IPS-11a (cell line): ENCODE measurements around the gene PDE10A.
A peak's percentile ranks its signal among the peaks of the same experiment; 100 is the strongest.

Source experiments
- H3K4me3 ChIP-seq: one replicate; pipeline ENCODE4 v1.5.1; 2013; ENCODE audit warnings: low read depth, low read length, control low read depth

PDE10A gene

DNA sequence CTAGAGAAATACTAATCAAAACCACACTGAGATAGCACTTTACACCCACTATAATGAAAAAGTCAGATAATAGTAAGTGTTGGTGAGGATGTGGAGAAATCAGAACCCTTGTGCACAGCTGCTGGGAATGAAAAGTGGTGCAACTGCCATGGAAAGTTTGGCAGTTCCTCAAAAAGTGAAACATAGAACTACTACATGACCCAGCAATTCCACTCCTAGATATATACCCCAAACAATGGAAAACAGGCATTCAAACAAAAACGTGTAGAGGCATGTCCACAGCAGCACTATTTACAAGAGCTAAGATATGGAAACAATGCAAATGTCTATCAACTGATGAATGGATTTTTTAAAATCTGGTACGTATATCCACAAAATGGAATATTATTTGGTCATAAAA lies 236.1 kb downstream of the PDE10A start:
- no peak overlapping the region for H3K4me3 ChIP-seq

DNA sequence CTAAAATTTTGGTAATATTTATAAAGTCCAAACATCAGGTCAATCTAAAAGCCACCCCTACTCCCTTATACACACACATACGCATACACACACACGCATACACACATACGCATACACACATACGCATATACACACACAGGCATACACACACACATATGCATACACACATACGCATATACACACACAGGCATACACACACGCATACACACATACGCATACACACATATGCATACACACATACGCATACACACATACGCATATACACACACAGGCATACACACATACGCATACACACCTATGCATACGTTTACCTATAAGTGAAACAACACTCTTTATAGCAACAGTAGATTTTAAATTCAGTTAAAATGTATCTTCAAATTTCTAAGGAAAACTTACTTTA lies 240.8 kb downstream of the PDE10A start:
- H3K4me3 ChIP-seq: no peak overlapping the region

- H3K4me3 ChIP-seq: no peak overlapping the region
Observed at GRCh38 chr6:165417278-165417865, 245.7 kb downstream of the PDE10A start.

DNA sequence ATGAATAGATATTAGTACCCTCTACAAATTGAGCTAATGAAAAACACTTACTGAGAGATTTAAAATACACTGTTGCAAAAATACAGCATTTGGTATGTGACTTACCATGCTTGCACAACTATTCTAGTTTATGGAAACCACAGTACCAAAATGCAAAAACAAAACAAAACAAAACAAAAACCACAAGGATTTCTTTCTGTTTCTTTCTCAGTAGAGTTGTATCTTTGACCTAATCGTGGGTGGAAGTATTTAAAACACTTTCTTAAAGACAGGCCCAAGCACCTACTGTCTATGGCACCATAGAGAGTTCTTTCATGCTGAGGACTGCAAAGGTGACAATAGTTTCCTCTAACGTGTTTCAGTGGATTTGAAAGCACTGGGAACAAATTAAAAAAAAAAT lies 258.3 kb downstream of the PDE10A start:
- no peak overlapping the region for H3K4me3 ChIP-seq

GRCh38 chr6:165404296-165404695 lies 258.7 kb downstream of the PDE10A start:
- no peak overlapping the region for H3K4me3 ChIP-seq

DNA sequence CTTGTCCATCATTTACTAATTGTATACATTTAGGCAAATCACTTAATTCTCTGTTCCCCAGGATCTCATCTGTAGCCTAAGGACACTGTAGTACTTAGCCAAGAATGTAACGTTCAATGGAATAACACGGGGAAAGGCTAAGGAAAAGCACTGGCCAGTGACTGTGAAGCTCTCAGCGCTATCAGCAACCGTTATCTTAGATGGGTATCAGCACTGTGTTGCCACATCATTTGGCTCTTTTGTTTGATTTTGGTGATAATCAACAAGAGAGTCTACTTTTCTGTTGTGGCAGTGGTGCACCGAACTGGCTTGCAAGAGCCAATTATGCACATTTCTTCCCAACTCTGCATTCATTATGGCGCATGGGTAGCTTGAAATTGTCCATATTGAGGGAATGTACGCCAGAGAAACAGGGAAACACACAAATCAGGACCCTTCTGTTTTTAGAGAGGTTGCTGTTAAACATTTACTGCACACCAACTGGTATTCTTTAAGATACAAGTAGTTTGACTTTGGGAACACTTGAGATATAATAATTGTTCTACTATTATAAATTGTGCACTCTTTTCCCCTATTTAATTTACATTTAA lies 259.9 kb downstream of the PDE10A start:
- no peak overlapping the region for H3K4me3 ChIP-seq

- H3K4me3 ChIP-seq: no peak overlapping the region
Observed at GRCh38 chr6:165401092-165401491, 261.9 kb downstream of the PDE10A start.

- H3K4me3 ChIP-seq: no peak overlapping the region
Observed at GRCh38 chr6:165390475-165390874, 272.6 kb downstream of the PDE10A start.

GRCh38 chr6:165389534-165389933 lies 273.5 kb downstream of the PDE10A start:
- no peak overlapping the region for H3K4me3 ChIP-seq

DNA sequence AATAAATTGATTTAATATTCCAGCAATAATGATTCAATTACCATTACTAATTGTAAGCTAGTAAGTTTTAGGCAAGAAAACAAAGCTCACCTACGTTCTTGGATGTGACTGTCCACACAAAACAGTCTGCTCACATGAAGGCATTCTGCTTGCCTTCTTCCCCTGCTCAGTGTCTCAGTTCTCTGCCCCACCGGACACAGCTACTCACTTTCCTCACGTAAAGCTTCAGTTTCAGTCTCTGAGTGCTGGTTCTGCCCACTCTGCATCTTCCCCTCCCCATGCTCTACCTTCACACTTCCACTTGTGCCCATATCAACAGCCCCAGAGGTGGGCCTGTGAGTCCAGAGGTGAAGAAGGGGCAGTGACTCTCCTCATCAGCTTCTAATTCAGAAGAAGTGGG lies 279.7 kb downstream of the PDE10A start:
- no peak overlapping the region for H3K4me3 ChIP-seq

DNA sequence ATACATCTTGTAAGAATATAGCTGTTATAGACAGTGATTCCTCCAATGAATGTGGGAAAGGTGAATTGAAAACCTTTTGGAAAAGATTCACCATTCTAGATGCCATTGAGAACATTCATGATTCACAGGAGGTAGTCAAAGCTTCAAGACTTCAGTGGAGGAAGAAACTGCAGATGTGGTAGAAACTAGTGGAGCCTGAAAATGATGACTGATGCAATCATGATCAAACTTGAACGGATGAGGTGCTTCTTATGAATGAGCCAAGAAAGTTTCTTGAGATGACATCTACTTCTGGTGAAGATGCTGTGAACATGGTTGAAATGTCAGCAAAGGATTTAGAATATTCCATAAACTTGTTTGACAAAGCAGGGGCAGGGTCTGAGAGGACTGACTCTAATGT lies 286.9 kb downstream of the PDE10A start:
- H3K4me3 ChIP-seq: no peak overlapping the region

GRCh38 chr6:165365371-165365770 lies 297.7 kb downstream of the PDE10A start:
- no peak overlapping the region for H3K4me3 ChIP-seq

DNA sequence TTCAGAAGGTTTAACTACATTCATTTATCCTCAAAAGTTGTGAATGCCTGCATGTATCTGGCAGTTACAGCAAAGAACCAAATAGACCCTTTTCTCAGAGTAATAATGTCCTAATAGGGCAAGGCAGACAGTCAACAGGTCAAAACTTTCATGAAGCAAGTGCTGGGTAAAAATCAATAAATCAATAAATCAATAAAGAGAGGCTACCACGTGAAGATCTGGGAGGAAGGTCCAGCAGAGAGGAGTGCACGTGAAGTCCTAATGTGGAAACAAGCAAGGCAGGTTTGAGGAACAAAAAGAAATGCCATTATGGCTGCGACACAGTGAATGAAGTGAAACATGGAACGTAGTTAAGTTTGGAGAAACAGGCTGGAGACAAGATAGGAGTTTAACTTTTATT lies 317.3 kb downstream of the PDE10A start:
- no peak overlapping the region for H3K4me3 ChIP-seq

DNA sequence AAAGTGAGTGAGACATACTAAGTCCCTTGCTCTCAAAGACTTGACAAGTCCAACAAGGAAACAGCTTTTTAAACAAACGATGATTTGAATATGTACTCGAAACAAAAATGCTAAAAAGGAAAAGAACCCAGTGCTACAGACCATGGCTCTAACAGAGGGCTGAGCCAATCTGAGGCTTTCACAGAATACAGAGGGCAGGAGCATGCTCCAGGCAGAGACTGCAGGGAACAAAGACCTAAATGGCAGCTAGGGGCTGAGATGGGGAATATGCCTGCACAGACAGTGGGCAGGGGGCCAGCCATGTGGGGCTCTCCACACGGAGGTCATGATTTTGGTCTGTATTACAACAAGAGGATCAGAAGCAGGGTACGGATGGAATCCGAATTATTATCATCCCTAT lies 322.5 kb downstream of the PDE10A start:
- no peak overlapping the region for H3K4me3 ChIP-seq

DNA sequence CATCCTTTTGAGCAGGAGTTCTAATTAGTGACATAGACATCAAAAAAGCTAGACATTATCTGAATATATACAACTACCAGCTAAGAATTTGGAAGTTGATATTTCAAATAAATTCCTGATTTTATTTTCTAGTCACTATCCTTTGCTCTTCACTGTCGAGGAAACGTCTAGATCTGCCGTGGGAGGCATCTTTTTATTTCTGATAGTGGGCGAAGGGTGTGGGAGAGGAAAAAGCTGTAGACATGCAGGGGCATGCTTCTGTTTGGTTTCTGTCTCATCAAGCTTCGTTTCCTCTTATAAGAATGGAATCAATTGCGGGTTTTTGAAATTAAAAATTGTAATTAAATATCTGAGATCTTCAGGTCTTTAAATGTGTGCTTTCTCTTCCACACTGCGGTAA lies 337.4 kb downstream of the PDE10A start:
- no peak overlapping the region for H3K4me3 ChIP-seq

DNA sequence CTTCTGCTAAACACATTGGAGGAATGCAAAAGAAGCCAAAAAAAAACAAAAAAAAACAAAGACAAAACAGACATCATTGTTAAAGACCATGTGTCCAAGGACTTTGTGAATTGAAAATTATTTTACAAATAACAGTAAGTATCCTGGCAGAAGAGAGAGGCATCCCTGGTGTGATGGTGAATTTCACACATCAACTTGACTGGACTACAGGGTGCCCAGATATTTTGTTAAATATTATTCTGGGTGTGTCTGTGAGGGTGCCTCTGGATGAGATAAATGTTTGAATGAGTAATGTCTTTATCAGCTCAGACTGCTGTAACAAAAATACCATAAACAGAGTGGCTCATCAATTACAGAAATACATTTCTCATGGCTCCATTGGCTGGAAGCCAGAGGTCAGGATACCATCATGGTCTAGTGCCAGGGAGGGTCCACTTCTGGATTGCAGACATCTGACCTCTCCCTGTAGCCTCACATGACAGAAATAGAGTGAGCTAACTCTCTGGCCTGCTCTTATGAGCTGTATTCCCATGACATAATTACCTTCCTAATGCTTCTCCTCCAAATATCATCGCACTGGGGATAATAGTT lies 341.4 kb downstream of the PDE10A start:
- H3K4me3 ChIP-seq: no peak overlapping the region

DNA sequence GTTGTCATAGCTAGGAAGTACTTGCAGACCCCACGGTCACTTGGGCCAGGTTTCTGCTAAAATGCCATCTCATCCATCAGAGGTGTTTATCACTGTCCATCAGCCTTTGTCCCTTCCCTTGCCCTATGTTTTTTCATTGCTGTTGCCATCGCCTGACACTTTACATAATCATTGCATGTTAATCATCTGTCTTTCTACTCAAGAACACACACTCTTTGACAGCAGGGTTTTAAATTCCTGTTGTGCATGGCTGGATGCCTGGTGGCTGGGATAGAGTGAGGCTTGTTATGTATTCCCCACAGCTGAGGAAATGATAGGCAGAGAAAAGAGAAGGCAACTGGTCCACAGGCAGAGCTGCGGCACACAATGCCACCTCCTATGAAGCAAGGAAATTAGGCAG lies 341.9 kb downstream of the PDE10A start:
- no peak overlapping the region for H3K4me3 ChIP-seq

DNA sequence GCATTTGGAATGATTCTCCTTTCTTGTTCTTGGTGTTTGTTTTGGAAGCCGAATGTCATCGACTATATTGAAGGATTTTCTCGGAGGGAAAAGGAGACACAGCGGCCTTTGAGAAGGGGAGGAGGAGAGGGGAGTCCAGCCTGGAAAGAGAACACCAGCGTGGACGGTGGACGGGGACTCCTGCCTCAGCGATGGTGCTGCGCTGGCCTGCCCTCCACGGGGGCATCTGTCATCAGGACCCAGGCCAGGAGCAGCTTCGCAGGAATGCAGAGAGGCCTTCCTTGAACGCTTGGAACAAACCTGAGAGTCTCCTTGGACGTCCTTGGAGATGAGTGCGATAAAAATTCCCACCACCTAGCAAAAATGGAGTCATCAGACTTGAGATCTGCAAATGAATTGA lies 345.3 kb downstream of the PDE10A start:
- H3K4me3 ChIP-seq: no peak overlapping the region

DNA sequence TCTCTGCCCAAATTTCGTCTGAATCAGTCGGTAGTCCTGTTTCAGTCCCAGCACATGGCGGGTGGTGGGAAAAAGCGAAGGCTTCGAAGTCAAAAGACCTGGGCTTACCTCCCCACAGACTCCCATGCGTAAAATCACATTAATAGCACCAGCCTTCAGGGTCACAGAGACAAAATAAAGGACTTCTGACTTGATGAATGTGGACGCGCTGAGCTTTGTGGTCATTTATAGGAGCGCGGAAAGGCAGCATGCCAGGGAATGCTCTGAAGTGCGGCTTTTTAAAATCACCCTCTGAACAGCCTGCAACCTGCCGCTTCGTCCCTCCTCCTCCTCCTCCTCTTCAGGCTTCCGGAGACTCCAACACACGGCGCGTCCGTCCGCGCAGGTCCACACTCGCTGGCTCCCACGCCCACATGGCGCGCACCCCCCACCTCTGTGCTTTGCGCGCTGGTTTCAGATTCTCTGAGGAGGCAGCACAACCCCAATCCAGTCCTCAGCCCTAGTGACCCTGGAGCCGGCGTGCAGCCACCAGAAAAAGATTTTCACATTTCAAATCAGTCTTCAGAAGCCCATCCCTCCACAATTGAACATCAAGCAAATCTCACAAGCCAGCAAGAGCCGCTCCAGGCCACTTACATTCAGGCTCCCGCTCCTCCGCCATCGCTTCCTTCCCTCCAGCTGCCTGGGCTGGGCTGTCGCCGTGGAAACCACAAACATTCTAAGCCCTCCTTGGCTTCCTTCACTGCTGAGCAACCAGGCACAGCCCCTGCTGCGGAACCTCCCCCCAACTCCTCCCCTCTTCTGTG lies 353.9 kb downstream of the PDE10A start, which contains the start of gene C6orf118:
Gene C6orf118 (minus strand): TSS at position 680 of the 806 bp plus-strand sequence. CDS start 19 bp downstream, at position 661.
- H3K4me3 ChIP-seq: peak within 1 kb of the TSS; percentile 48

DNA sequence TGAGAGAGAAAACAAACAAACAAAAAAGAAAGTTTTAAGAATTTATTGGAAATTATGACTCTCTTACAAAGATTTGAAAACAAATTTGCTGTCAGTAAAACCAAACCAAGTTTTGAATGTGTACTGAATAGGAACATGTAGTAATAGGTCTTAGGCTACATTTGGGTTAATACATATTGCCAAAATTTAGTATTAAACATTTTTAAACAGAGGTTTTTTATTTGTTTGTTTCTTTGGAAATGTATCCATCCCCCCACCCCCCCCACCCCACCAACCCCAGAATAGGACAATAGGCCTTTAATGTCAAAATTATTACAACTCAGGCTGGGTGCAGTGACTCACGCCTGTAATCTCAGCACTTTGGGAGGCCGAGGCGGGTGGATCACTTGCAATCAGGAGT lies 356.1 kb downstream of the PDE10A start:
- H3K4me3 ChIP-seq: no peak overlapping the region

DNA sequence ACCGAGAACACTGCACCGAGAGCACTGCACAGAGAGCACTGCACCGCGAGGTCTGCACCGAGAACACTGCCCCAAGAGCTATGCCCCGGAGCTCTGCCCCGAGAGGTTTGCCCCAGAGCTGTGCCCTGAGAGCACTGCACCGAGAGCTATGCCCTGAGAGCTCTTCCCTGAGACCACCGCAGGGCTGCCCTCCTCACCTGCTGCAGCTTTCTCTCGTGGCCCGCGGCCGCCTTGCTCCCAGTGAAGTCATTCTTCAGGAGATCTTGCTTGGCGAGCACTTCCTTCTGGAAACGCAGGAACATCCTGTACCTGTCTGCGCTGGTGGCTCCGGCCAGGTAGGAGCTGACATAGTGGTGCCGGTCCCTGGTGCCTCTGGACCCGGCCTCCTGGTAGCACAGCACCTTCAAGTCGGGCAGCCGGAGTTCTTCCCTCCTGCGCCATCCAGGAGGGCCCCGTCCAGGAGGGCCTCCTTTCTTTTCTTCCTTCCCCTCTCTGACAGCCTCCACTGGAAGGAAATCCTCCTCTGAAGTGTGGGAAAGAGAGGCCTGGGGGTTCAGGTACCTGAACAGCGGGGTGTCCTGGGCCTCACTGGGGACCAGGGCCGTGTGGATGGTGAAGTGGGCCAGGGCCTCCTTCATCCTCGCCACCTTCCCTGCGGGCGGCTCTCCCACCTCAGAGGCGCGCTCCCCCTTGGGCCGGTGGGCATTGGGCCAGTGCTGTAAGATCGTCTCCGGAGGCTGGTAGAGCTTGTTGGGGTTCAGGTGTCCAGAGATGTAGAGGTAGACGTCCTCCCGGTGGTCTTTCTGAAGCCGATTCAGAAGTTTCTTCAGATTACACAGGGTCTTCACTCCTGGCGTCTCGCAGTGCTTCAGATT lies 361.4 kb downstream of the PDE10A start:
- H3K4me3 ChIP-seq: no peak overlapping the region
